SJSA1 (cell line): Measurements from ENCODE around the gene IMMP2L. TPM values are rescaled to one million over a fixed set of nuclear protein-coding genes. Genes with fewer than 3 reads are reported as not detected.
"Not testable (repeated sequence)": the region's sequence is repeated elsewhere in the genome, so short reads cannot be mapped to it uniquely, and the experiment has no call there.

ENCODE experiments used
- DNase-seq, 2 experiments: peaks; one replicate each; pipeline ENCODE4 v3.0.0-alpha.2; 2015 to 2020; ENCODE audit warnings: low spot score in 2 of 2, low read depth in 1 of 2
- H3K27ac ChIP-seq: fragments of 250-450 bp; sonication (Bioruptor Pico); 2 replicates; pipeline ENCODE4 v1.5.1; 2020; ENCODE audit warnings: mild to moderate bottlenecking, moderate library complexity
- H3K27me3 ChIP-seq: fragments of 250-450 bp; sonication (Bioruptor Pico); replicated peaks from 2 replicates; pipeline ENCODE4 v1.5.1; 2020; ENCODE audit warnings: mild to moderate bottlenecking, moderate library complexity
- H3K36me3 ChIP-seq: fragments of 250-450 bp; sonication (Bioruptor Pico); 2 replicates; pipeline ENCODE4 v1.5.1; 2020; ENCODE audit warnings: mild to moderate bottlenecking
- H3K4me1 ChIP-seq: fragments of 250-450 bp; sonication (Bioruptor Pico); replicated peaks from 2 replicates; pipeline ENCODE4 v1.6.1; 2021; ENCODE audit warnings: mild to moderate bottlenecking
- H3K4me3 ChIP-seq: fragments of 250-450 bp; sonication (Bioruptor Pico); 2 replicates; pipeline ENCODE4 v1.5.1; 2020; ENCODE audit warnings: mild to moderate bottlenecking
- H3K9me3 ChIP-seq: fragments of 250-450 bp; sonication (Bioruptor Pico); replicated peaks from 2 replicates; pipeline ENCODE4 v1.5.1; 2020; ENCODE audit warnings: mild to moderate bottlenecking
- total RNA-seq: library from RNA; depleted of rRNA; stranded (reverse); fragments of >200 nt; shearing (Covaris generic); gene quantifications from 2 replicates; pipeline ENCODE4 v1.2.3, GENCODE V29; 2014

The IMMP2L gene
- total RNA-seq, 1 experiment from 2014 or later = 16.2 TPM

DNA sequence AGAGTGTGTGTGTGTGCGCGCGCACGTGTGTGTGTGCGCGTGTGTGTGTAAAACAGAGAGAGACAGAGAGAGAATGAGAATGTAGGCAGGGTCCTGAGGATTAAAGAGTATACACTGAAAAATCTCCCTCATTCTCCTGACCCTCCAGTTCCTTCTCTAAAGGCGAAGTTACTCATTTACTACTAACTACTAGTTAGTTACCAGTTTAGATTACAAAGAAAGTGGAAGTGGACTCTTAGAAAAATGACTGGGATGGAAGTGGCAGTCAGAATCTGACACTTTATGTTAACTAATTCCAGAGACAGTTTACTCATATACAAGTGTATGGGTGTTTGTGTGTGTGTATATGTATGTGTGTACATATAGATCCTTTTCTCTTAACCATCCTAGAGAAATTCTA, 617.8 kb downstream of the IMMP2L start:
- H3K36me3 ChIP-seq = no peaks in the 10 kb centered on the region
- no peak overlapping the region for H3K4me3 ChIP-seq
- DNase-seq = no peak

GRCh38 chr7:110943701-110944345, 618.5 kb downstream of the IMMP2L start:
- Histone ChIP-seq H3K4me1 (peaks cover 8% of the 10 kb centered on the region), H3K27ac (no peak overlapping the region), H3K9me3 (no peaks in the 10 kb centered on the region), H3K27me3 (no peaks in the 10 kb centered on the region), H3K36me3 (no peaks in the 10 kb centered on the region), H3K4me3 (no peak overlapping the region)
- DNase-seq = peak in 1 of 2 experiments; percentile 22

More for the DNA sequence above, 617.8 kb downstream of the IMMP2L start:
- H3K27ac ChIP-seq = no peak overlapping the region
- peaks cover 8% of the 10 kb centered on the region for H3K4me1 ChIP-seq
- H3K27me3 ChIP-seq = no peaks in the 10 kb centered on the region
- no peaks in the 10 kb centered on the region for H3K9me3 ChIP-seq

DNA sequence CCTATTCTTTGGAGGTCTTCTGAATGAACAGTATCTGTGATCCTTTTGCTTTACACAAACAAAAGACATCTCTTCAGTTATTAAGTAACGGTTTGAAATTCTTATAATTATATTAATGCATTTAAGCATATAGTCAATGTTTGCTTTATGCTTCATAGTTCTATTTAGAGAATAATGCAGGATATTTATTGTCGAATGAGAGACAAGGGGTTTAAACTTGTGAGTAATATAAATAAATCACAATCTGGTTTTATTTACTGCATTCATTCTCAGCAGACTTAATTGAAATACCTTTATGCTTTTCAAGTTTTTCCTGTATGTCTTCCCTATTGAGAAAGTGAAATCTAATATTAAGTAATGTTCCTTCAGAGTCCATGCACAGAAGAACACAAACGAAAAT, 620.9 kb downstream of the IMMP2L start:
- Histone ChIP-seq H3K4me3 (no peak overlapping the region), H3K27me3 (no peaks in the 10 kb centered on the region), H3K36me3 (no peaks in the 10 kb centered on the region), H3K4me1 (peaks cover 8% of the 10 kb centered on the region), H3K9me3 (no peaks in the 10 kb centered on the region), H3K27ac (no peak overlapping the region)
- no peak for DNase-seq

DNA sequence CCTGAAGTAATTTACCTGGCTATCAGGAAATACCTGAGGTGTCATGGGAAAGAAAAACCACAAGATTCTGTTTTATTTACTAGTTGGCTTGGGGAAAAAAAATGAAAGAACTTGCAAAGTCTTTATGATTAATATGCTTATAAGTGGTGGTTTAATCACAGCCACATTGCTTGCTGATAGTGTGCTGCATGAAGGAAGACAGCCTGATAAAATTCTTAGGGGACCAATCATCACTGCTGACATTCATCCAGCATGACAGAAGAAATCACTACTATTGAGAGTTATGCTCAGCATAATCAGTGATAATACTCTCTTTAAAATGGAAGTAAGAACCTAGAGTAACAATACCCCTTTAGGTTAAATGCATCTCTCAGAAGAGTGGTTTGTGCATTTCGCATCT, 621.5 kb downstream of the IMMP2L start:
- Histone ChIP-seq H3K9me3 (no peaks in the 10 kb centered on the region), H3K27me3 (no peaks in the 10 kb centered on the region), H3K36me3 (no peaks in the 10 kb centered on the region), H3K4me3 (no peak overlapping the region), H3K27ac (no peak overlapping the region), H3K4me1 (peaks cover 8% of the 10 kb centered on the region)
- DNase-seq = no peak

- H3K9me3 ChIP-seq = no peaks in the 10 kb centered on the region
- no peaks in the 10 kb centered on the region for H3K4me1 ChIP-seq
- no peaks in the 10 kb centered on the region for H3K27me3 ChIP-seq
- H3K4me3 ChIP-seq = no peak overlapping the region
- no peak overlapping the region for H3K27ac ChIP-seq
- DNase-seq = no peak
- H3K36me3 ChIP-seq = no peaks in the 10 kb centered on the region
Observed at GRCh38 chr7:110938165-110938564, 624.1 kb downstream of the IMMP2L start.

DNA sequence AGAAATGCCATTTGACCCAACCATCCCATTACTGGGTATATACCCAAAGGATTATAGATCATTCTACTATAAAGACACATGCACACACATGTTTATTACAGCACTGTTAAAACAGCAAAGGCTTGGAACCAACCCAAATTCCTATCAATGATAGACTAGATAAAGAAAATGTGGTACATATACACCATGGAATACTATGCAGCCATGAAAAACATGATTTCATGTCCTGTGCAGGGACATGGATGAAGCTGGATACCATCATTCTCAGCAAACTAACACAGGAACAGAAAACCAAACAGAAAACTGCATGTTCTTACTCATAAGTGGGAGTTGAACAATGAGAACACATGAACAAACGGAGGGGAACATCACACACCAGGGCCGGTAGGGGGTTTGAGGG, 625.6 kb downstream of the IMMP2L start:
- H3K27ac ChIP-seq, DNase-seq, H3K27me3 ChIP-seq, H3K9me3 ChIP-seq, H3K4me1 ChIP-seq, H3K36me3 ChIP-seq, H3K4me3 ChIP-seq: not testable (repeated sequence)

DNA sequence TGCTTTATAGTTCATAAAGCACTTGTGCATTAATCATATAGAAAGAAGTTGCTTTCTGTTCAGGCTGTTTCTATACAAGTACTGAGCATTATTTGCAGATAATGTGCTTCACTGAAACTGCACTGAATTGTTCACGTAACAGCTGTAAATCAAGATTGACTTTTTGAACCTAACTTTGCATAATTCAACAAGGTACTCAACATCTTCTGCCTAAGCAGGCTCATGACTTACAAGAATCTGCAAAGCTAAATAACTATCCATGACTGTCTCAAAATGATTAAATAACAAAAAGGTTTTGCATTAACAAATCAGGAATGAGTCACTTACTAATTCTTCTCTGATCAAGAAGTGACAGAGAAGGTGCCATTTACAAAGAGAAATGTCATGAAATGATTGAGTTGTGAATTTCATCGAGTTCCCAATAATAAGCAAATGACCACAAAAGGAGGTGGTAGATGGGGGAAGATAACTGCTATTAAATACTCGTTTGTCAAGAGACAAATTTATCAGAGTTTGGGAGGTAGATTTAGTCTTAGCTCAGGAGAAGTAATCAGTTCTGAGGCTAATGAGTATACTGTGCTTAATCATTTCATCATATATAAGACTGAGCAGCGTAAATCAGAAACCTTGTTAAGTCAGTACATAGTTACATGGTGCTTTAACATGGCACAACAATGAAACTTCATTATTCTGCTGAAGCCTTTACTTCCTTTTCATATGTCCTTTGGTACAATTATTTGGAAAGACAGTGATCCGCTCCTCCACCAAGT, 632.6 kb downstream of the IMMP2L start:
- no peak for DNase-seq
- H3K36me3 ChIP-seq = no peaks in the 10 kb centered on the region
- H3K4me1 ChIP-seq = no peaks in the 10 kb centered on the region
- H3K27me3 ChIP-seq = no peaks in the 10 kb centered on the region
- H3K4me3 ChIP-seq = no peak overlapping the region
- H3K27ac ChIP-seq = no peak overlapping the region
- no peaks in the 10 kb centered on the region for H3K9me3 ChIP-seq

- Histone ChIP-seq H3K4me1 (peaks cover 7% of the 10 kb centered on the region), H3K27ac (peak overlapping the region; percentile 52), H3K36me3 (no peaks in the 10 kb centered on the region), H3K4me3 (no peak overlapping the region), H3K27me3 (no peaks in the 10 kb centered on the region), H3K9me3 (no peaks in the 10 kb centered on the region)
- DNase-seq = peak; percentile 44 to 48
Observed at GRCh38 chr7:110922906-110923305, 639.4 kb downstream of the IMMP2L start.

DNA sequence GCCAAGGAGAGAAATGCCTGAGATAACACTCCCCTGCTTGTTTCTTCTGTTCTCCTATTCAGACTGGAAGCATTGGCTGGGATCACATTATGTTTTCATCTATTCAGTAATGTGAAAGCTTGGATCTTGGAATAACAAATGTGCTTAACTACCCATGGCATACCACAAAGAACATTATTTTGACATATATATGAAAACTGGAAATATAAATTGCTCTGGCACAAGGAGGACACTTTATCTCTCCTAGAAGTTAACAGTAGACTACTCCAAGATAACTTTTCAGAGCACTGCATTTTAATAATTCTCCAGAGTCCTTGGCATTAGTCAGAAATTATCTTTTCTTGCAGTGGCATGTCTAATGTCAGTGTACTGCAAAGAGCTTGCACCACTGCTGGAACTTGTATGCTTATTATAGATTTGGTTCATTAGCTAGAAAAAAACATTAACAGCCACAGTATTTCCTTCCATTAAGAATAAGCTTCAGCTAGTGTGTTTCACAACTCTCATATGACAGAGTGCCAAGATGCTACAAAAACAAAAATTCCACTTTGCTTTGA, 640.6 kb downstream of the IMMP2L start:
- Histone ChIP-seq H3K4me3 (no peak overlapping the region), H3K27ac (no peak overlapping the region), H3K9me3 (no peaks in the 10 kb centered on the region), H3K27me3 (no peaks in the 10 kb centered on the region), H3K36me3 (no peaks in the 10 kb centered on the region), H3K4me1 (peaks cover 7% of the 10 kb centered on the region)
- no peak for DNase-seq

DNA sequence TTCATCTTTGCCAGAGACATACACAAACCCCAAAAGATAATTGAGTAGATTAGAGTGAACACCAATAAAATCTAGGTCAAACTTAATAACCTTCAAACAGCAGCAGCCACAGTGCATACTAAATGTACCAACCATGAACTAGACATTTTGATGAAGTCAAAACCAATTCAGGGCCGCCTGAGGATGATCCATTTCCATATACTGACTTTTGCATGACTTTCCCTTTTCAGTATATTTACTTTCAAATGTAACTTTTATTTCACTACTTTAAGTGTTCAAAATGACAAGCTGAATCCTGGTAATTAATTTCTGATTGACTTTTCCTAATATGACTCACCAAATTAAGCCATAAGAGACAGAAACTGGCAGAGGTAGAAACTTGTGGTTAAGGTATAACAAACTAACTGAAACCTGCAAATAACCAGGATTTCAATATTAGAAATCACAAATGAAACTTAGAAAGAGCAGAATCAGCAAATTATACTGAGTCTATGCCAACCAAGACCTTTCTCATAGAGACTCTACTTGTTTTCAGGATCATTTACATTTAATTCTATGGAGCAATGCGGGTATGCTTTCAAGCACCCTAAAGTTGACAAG, 643.2 kb downstream of the IMMP2L start:
- DNase-seq = no peak
- Histone ChIP-seq H3K4me3 (no peak overlapping the region), H3K9me3 (no peaks in the 10 kb centered on the region), H3K36me3 (no peaks in the 10 kb centered on the region), H3K4me1 (peaks cover 7% of the 10 kb centered on the region), H3K27ac (no peak overlapping the region), H3K27me3 (no peaks in the 10 kb centered on the region)

DNA sequence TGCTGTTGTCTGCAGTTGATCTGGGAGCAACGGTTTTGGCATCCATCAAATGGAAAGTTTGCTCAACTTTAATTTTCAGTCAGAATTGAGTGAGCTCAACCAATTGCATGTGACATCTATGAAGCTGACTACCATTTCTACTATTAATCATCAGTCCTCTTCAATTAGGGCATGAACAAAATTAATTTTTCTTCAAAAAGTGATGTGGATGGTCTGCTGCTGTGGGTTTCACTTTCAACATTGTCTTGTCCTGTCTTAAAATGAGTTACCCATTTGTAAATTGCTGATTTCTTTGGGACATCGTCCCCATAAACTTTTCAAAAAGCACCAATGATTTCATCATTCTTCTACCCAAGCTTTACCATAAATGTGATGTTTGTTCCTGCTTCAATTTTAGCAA, 648.0 kb downstream of the IMMP2L start:
- Histone ChIP-seq H3K36me3 (no peaks in the 10 kb centered on the region), H3K27ac (no peak overlapping the region), H3K9me3 (no peaks in the 10 kb centered on the region), H3K4me1 (no peaks in the 10 kb centered on the region), H3K27me3 (no peaks in the 10 kb centered on the region), H3K4me3 (no peak overlapping the region)
- DNase-seq = no peak

GRCh38 chr7:110911632-110912031, 650.7 kb downstream of the IMMP2L start:
- no peak overlapping the region for H3K4me3 ChIP-seq
- H3K4me1 ChIP-seq = no peaks in the 10 kb centered on the region
- no peak for DNase-seq
- peaks cover 3% of the 10 kb centered on the region; the same call in 1 of the 2 replicates for H3K27me3 ChIP-seq
- H3K9me3 ChIP-seq = no peaks in the 10 kb centered on the region
- no peak overlapping the region for H3K27ac ChIP-seq
- H3K36me3 ChIP-seq = no peaks in the 10 kb centered on the region

- Histone ChIP-seq H3K4me3 (no peak overlapping the region), H3K27ac (no peak overlapping the region), H3K27me3 (peaks cover 3% of the 10 kb centered on the region; the same call in 1 of the 2 replicates), H3K36me3 (no peaks in the 10 kb centered on the region), H3K9me3 (no peaks in the 10 kb centered on the region), H3K4me1 (no peaks in the 10 kb centered on the region)
- no peak for DNase-seq
Observed at GRCh38 chr7:110909117-110909516, 653.2 kb downstream of the IMMP2L start.
